ENCODE data around the gene RAPGEF2.

GRCh38 chr4:159396151-159396550, 293.3 kb downstream of the RAPGEF2 start:
- TF ChIP-seq, protein P1, sequence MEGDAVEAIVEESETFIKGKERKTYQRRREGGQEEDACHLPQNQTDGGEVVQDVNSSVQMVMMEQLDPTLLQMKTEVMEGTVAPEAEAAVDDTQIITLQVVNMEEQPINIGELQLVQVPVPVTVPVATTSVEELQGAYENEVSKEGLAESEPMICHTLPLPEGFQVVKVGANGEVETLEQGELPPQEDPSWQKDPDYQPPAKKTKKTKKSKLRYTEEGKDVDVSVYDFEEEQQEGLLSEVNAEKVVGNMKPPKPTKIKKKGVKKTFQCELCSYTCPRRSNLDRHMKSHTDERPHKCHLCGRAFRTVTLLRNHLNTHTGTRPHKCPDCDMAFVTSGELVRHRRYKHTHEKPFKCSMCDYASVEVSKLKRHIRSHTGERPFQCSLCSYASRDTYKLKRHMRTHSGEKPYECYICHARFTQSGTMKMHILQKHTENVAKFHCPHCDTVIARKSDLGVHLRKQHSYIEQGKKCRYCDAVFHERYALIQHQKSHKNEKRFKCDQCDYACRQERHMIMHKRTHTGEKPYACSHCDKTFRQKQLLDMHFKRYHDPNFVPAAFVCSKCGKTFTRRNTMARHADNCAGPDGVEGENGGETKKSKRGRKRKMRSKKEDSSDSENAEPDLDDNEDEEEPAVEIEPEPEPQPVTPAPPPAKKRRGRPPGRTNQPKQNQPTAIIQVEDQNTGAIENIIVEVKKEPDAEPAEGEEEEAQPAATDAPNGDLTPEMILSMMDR (IDR thresholded peaks at IDR 0.05): no peak
- no peak for TF ChIP-seq EZH2 (IDR thresholded peaks at IDR 0.05; ENCODE audit: borderline replicate concordance, insufficient read depth, low read depth, low read length, poor library complexity, severe bottlenecking)

Data from B cell (primary cell).